HG03432 (cell line): ENCODE measurements around the gene PPARG.
"Not testable (repeated sequence)": the region's sequence is repeated elsewhere in the genome, so short reads cannot be mapped to it uniquely, and the experiment has no call there.

Source experiments
- ATAC-seq: cut with Tn5 transposase; IDR thresholded peaks from one replicate; pipeline ENCODE4 v1.9.1; 2021; ENCODE audit warnings: mild to moderate bottlenecking, moderate library complexity; ENCODE audit not compliant: unreplicated experiment

Gene PPARG

DNA sequence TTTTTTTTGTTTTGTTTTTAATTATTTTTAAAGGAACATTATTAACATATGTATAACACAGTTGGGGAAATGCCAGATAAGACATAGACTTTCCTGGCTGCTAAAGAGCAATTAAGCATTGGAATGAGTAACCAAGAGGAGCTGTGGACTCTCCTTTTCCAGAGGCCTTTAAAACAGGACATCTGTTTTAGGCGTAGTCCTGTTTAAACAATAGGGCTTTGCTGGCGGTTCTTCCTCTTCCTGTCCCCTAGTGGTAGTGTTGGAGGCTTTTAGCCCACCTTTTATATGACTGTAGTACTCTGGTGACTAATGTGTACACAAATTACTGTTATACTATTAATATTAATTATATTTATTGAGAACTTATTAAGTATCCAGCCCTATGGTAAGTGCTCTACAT, 81.9 kb downstream of the PPARG start:
- no peak for ATAC-seq

DNA sequence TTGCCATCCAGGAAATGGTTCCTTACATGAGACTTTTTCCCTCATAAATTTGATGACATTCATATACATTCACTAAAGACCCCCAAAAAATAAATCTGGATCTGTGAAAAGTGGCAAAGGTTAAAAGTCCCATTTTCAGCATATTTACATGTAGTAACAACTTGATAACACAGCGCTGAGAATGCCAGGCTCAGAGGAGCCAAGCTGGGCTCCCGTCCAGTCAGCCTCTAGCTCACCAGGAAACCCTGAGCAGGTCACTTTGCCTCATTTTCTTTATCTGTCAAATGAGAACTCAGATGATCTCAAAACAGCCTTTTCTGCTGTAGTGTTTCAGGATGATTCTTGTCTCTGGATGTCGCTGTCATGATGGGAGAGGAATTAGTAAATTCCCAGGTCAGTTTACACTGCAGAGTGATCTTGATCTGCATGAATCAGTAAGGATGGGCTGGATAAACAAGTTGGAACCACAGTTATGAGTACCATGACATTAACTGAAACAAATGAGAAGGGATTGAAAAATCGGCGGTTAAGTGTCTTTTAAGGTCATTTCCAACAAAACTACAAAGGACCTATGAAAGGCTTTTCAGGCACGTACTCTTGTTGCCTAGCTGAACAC, 82.8 kb downstream of the PPARG start:
- ATAC-seq: no peak

DNA sequence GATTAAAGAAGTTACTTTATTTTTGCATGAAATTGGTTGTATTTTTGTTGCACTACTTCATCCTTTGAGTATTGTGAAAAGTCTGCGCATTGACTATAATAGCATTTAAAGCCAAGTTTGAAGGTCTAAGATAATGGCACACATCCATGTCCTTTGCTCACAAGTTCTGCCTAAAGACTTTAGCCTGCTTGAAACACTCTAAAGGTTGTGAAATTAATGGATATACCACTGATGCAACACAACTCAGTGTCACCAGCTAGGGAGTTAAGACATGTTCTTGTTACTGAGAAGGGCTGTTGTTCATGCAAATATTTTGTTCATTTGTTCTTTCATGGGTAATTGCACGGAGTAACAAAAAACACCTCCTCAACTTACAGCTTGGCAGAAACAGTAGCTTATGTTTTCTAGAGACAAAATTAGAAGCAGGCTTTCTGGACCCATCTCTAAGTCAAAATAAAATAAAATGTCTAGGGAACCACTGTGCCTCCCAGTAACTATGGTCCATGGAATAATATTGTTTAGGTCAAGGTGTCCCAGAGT, 83.9 kb downstream of the PPARG start:
- no peak for ATAC-seq

DNA sequence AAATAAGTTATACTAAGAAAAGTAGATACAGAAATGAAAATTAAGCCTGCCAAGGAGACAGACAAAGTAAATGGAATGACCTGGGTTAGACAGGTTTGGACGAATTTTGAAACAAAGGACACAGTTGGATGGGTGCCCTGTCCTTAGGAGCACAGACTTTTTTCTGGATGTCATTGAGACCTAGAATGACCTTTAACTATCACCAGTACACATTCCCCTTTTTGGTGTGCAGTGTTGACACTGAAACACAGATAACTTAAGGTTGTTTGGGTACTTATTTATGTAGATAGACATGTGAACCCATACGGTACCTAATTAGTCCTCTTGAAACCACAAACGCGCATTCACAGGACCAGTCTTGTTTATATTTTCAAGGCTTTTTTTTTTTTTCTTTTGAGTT, 86.7 kb downstream of the PPARG start:
- ATAC-seq: no peak

DNA sequence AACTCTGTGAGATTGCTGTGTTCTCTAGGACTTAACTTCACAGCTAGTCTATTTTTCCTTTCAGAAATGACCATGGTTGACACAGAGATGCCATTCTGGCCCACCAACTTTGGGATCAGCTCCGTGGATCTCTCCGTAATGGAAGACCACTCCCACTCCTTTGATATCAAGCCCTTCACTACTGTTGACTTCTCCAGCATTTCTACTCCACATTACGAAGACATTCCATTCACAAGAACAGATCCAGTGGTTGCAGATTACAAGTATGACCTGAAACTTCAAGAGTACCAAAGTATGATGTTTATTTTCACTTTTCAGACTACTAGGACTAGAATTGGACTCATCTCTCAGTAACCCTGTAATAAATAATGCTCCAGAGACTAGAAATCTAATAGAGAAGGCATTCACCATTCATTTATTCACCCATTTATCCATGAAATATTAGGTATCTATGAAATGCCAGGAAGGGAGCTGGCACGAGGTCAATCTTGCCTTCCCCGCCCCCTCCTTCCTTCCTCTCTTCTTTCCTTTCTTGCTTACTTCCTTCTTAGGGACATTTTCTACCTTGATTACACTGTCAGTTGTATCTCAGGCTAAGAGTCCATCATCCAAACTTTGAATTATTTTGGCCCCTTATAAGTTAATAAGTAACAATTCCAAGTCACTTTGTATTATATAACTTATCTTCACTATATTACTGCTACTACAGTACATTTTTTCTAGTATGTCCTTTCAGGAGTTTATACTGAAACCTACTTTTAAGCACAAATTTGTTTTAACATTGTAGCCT, 91.0 kb downstream of the PPARG start:
- ATAC-seq: no peak

DNA sequence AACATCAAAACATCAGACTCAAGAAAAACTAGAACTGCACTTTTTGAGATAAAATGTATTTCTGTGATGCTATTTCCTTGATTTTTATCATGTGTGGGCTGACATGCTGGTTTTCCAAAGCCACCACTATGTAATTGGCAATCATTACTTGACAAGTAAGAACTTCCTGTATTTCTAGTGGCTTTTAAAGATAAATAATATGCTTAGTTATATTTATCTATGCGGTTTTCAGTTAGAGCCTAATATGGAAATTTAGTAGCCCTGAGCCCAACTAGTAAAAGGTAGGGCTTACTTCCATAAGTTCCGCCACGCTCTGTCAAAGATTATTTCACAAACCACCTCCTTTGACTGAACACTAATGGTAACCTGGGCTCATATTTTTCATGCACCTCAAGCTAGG, 91.6 kb downstream of the PPARG start:
- ATAC-seq: no peak

DNA sequence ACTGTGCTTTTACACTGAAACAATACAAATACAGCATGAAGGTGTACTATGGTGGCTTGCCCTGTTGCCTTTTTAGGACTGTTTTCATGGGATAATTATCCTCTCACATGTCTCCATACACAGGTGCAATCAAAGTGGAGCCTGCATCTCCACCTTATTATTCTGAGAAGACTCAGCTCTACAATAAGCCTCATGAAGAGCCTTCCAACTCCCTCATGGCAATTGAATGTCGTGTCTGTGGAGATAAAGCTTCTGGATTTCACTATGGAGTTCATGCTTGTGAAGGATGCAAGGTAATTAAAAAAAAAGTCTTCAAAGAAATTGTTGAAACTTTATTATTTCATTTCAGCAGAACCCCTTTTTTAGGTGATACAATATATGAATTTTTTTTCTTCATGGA, 92.3 kb downstream of the PPARG start:
- no peak for ATAC-seq

DNA sequence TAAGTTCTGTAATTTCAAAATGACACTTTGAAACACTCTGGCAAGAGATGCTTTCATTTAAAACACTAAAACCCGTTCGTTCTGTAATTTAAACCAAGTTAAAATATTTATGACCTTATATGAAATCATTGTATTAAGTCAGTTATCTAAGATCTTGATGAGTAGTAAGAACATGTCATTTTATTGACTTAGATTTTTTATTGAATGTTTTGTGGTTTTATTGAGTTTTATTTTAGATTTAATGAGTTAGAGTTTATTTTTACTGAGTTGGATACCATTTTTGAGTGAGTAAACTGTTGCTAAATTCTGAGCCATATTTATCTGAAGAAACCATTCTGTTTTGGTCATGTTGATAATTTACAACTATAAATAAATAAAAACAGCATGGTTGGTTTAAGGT, 94.3 kb downstream of the PPARG start:
- no peak for ATAC-seq

DNA sequence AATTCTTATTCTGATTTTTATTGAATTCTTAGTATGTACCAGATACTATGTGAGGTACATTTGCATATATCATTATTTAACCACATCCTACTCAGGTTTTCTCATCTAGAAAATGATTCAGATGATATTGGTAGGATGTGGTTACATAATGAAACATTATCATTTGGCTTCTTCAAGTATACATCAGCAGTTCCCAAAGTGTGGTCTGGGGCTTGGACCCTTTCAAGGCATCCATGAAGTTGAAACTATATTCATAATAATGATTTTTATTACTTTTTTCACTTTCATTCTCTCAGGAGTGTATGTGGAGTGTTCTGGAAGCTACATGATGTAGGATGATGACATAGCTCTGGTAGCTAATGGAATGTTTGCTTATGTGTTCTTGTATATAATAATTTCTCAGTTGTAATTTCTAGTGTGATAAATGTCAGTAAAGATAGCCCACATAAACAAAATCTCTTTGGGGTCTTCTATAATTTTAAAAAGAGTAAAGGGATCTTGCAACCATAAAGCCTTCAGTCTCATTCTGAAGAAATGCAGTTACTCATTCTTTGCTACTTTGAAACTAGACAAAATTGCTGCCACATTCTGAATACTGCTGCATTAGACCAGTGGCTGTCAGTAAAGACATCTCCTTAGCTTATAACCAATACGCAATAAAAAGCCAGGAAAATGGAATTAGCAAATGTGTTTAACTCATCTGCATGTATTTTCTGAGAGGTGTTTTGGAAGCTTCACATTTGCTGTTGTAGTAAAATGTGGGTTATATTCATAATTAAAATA, 95.8 kb downstream of the PPARG start:
- no peak for ATAC-seq

DNA sequence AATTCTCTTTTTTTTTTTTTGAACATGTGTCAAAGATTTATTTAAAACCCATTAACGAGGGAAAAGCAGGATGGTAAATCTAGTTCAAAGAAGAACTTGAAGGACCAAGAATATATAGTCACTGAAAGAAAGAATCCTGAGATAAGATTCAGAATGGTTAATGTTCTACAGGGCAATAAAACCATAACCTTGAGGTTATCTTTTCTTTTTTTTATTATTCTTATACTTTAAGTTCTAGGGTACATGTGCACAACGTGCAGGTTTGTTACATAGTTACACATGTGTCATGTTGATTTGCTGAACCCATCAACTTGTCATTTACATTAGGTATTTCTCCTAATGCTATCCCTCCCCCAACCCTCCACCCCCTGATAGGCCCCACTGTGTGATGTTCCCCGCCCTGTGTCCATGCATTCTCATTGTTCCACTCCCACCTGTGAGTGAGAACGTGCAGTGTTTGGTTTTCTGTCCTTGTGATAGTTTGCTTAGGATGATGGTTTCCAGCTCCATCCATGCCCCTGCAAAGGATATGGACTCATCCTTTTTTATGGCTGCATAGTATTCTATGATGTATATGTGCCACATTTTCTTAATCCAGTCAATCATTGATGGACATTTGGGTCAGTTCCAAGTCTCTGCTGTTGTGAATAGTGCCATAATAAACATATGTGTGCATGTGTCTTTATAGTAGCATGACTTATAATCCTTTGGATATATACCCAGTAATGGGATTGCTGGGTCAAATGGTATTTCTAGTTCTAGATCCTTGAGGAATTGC, 97.8 kb downstream of the PPARG start:
- not testable (repeated sequence) for ATAC-seq

DNA sequence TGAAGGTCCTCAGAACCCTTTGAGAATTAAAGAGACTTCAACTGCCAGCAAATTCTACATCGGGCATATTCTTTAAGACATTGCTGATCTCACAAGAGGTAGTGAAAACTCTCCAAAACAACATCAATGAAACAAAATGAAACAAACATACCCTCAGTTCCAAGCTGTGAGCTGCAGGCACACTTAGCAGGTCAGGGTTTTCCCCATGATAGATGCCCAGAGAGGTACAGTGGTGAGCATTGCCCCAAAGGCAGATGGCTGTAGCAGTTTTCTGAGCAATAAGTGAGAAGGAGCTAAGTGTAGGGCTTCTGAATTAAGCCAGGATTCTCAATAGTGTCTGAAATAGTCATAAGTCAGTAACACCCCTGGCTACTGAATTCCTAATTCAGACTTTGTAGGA, 99.3 kb downstream of the PPARG start:
- ATAC-seq: no peak

DNA sequence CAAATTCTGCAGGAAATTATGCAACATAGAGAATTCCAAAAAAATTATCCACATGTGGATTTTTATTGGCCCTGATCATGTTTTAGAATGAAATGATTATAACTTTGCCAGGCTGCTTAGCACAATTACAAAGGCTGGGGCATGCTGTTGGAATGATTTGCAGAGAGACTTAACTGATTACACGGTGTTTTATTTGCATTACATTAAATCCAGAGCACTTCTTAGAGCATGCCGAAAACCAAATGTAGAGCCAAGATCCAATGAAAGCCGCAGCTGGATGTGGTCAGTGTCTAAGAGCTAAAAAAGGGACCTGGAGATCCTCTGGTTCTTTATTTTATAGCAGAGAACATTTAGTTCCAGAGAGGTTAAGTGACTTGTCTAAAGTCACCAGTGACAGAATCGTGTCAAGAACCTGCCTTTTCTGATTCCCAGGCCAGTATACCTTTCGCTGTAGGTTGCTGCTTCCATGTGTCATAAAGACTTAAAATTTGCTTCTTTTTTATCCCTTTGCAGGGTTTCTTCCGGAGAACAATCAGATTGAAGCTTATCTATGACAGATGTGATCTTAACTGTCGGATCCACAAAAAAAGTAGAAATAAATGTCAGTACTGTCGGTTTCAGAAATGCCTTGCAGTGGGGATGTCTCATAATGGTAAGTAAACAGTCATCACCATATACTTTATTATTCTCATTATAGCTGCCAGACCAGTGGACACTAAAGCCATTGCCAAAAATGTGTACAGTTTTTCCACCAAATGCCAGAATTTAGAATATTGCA, 103.4 kb downstream of the PPARG start:
- no peak for ATAC-seq

DNA sequence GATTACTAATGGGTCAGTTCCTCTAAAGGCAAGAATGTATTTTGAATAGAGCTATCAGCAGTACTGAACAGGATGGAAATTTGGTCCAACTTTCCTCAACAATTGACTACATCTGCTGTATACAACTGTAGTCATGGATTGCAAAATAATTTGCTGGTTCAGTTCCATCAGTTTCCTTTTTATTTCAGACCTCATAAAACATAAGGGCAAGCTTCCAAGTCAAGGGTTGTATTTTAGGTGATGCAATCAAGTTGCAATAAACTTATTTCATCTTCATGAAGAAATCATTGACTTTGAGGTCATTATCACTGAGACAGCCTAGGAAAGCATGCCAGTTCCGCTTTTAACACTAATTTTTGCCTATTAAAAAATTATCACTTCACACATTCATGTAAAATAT, 105.0 kb downstream of the PPARG start:
- ATAC-seq: no peak

DNA sequence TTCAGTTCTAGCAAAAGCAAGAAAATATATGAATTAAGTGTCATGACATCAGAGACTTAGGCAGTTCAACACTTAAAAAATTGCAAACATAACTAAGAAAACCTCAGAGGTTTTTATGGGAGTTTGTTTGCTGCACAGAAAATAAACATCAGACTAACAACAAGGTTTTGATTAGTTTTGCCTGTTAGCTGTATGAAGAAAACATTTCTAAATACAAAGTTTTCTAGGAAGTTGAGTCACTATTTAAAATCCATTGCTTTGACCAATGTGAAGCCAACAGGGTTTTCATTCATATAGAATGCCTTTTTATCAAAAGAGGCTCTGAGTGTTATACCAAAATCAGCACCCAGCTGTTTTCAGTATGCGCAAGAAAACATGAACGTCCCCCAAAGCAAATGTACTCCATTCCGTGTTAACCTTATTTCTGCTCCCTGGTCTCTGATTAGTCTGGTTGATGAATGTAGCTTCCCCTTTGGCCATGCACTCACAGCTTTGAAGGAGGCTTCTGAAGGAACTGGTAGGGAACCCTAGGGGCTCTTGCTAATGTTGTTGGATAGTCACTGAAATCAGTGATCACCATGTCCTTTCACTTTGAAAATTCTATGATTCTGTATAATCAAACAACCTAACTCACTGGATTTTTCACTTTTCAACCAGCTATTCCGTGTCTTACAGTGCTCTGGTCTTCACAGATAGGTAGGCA, 105.8 kb downstream of the PPARG start:
- peak; percentile 2 for ATAC-seq

DNA sequence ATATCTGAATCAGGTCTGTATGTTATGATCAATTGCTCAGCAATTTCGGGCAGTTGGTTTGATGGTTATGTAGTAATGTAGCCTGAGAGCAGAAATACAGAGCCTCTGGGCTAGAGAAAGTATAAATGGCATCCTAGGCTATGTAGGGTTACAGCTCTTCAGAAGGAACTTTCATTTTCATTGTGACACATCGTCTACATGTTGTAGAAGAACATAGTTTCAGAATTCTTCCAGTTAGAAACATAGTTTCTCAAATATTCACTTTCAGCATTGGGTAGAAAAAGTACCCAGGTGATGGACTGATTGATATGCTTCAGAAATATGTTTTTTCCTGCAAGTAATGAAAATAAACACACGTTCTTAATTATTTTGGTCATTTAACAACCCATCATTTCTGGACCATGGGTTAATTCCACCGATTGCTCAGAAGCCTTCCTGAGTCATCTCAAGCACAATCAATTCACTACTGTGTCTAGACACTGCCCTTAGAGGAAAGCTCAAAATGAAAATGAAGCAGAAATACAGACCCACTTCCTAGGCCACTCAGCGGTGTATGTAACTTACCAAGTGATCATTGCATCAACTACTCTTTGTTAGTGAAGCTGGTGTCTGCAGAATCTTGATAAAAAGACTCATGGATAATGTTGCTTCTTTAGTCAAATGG, 106.6 kb downstream of the PPARG start:
- peak; percentile 97 for ATAC-seq

DNA sequence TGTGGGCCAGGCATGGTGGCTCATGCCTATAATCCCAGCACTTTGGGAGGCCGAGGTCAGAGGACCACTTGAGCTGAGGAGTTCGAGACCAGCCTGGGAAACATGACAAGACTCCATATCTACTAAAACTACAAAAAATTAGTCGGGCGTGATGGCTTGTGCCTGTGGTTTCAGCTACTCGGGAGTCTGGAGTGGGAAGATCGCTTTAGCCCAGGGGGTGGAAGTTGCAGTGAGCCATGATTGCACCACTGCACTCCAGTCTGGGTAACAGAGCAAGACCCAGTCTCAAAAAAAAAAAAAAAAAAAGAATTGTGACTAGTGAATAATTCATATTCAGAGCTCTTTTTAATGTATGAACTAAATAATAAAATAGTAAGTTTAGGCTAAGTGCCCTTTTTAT, 107.6 kb downstream of the PPARG start:
- no peak for ATAC-seq

DNA sequence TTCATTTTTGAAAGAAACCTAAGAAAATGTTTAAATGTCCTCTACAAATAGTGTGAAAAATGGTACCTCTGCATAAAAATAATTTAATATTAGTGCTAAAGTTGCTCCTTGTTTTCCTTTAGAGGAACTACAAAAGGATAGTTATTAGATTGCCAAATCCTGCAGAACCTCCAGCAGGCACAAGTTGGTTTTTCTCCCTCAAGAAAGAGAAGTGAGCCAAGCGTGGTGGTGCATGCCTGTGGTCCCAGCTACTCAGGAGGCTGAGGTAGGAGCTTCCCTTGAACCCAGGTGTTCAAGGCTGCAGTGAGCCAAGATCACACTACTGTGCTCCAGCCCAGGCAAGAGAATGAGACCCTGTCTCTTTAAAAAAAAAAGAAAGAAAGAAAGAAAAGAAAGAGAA, 110.4 kb downstream of the PPARG start:
- no peak for ATAC-seq

DNA sequence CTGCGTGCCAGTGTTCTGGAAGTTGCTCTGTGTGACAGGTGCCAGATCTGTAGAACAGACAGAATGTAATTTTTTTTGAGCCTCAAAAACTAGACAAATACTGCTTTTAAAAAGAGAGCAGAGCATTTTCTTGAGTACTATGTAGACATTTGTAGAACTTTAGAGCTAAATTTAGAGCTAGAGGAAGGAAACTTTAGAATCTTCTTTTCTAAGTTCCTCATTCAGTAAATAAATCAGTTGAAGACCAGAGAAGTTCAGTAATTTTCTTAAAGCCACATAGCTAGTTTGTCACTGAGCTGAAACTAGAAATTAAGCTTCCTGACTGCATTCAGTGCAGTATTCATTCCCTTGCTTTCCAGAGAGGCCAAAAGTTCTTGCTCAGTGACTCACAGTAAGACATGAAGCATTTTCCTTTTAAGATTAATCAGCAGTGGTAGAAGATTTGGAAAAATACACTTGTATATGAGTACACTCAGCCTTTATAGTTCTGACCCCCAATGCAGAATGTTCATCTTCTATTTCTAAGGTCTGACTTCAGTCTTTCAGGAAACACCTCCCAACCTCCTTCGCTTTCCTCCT, 111.8 kb downstream of the PPARG start:
- no peak for ATAC-seq

DNA sequence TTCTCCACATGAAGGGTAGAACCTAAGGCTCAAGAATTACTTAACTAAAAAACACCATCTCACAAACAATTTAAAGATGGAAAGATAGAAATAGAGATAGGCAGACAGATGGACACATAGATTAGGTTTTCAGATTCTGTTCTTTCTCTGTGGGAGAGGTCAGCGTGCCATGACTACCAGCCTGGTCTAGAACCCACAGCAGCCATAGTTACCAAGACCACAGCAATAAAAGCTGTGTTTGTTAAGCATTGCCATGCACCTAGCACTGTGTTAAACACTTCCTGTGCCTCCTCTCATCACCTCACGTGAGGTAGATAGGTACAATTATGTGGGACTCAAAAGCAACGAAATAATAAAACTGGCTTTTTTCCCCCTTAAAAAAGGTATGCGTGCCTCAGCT, 112.3 kb downstream of the PPARG start:
- no peak for ATAC-seq
